GM18517 (cell line): ENCODE measurements around the gene STAT5B.

ENCODE experiments used
- ATAC-seq: cut with Tn5 transposase; IDR thresholded peaks from one replicate; pipeline ENCODE4 v1.9.1; 2021; ENCODE audit warnings: mild to moderate bottlenecking, moderate library complexity; ENCODE audit not compliant: unreplicated experiment

The STAT5B gene

GRCh38 chr17:42153919-42154742 lies 122.1 kb downstream of the STAT5B start:
- ATAC-seq = no peak
